Measurements from ENCODE around the gene PNPLA2. TPM values are rescaled to one million over a fixed set of nuclear protein-coding genes. Genes with fewer than 3 reads are reported as not detected.

PNPLA2 gene
- total and polyA plus RNA-seq, 2 donors (not counting 1 experiment from before 2014, with no cell fraction given) = 16.2 to 33.9 TPM

- peaks cover 20% of the 10 kb centered on the region for H3K36me3 ChIP-seq (ENCODE audit: control insufficient read depth, insufficient read depth, low read length)
- H3K27me3 ChIP-seq (ENCODE audit: control insufficient read depth, insufficient read depth, low read length) = no peaks in the 10 kb centered on the region
- TF ChIP-seq EZH2 (IDR thresholded peaks at IDR 0.05; ENCODE audit: low read length, missing control alignments) (no peak), CTCF (conservative IDR thresholded peaks at IDR 0.05 in 1 of 2, IDR thresholded peaks at IDR 0.05 in 1 of 2; ENCODE audit: low read depth in 1 of 2, low read length in 2 of 2) (no peak)
- H3K27ac ChIP-seq (ENCODE audit: insufficient read depth, low read length) = no peak overlapping the region
- no peak overlapping the region for H3K4me2 ChIP-seq (ENCODE audit: extremely low read depth, insufficient read depth, low read length)
- peaks cover 17% of the 10 kb centered on the region for H3K4me1 ChIP-seq (ENCODE audit: control insufficient read depth, extremely low read depth, insufficient read depth, low read length)
- H2AFZ ChIP-seq (ENCODE audit: low read length) = no peak overlapping the region
- no peak overlapping the region for H3K4me3 ChIP-seq (replicated peaks in 1 of 4; ENCODE audit: control extremely low read depth in 1 of 4, insufficient read depth in 1 of 4, low read depth in 3 of 4, low read length in 4 of 4)
- no peak overlapping the region for H3K9ac ChIP-seq (ENCODE audit: insufficient read depth, low read length)
- H4K20me1 ChIP-seq (ENCODE audit: control insufficient read depth, extremely low read depth, insufficient read depth, low read length) = no peaks in the 10 kb centered on the region
- H3K79me2 ChIP-seq (ENCODE audit: control insufficient read depth, insufficient read depth, low read length) = peaks cover 7% of the 10 kb centered on the region
- no peaks in the 10 kb centered on the region for H3K9me3 ChIP-seq (ENCODE audit: control insufficient read depth, insufficient read depth, low read depth, low read length)
- DNase-seq (ENCODE audit: low read depth in 2 of 2) = no peak
Observed at GRCh38 chr11:800473-800872, 18.2 kb upstream of the PNPLA2 start.

DNA sequence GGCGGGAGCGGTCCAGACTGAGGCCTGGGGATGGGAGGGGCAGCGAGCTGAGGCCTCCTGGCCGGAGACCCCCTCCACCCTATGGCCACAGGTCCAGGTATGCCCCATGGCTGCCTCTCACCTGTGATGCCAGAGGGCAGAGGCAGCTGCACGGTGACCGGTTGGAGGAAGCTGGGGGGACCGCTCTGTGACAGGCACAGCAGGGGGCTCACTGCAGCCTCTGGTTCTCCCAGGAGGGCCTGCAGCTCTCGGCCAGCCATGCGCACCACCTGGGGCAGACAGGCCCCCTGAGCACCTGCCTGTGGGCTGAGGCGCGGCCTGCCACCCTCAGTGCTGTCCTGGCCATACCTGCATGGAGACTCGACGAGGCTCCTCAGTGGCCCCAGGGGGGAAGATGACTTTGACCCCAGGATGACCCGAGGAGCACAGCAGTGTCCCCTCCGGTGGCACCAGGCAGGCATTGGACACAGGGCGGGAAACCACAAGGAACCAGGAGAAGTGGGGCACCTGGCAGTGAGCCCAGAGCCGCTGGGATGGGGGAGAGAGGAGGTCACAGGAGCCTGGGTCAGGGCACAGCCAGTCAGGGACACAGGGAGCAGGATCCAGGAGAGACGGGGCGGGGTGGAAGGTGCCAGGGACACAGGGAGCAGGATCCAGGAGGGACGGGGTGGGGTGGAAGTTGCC is 17.5 kb upstream of the PNPLA2 start:
- no peak overlapping the region for H3K4me2 ChIP-seq (ENCODE audit: extremely low read depth, insufficient read depth, low read length)
- no peaks in the 10 kb centered on the region for H4K20me1 ChIP-seq (ENCODE audit: control insufficient read depth, extremely low read depth, insufficient read depth, low read length)
- TF ChIP-seq CTCF (conservative IDR thresholded peaks at IDR 0.05 in 1 of 2, IDR thresholded peaks at IDR 0.05 in 1 of 2; ENCODE audit: low read depth in 1 of 2, low read length in 2 of 2) (no peak), EZH2 (IDR thresholded peaks at IDR 0.05; ENCODE audit: low read length, missing control alignments) (no peak)
- peaks cover 3% of the 10 kb centered on the region for H3K79me2 ChIP-seq (ENCODE audit: control insufficient read depth, insufficient read depth, low read length)
- H3K27ac ChIP-seq (ENCODE audit: insufficient read depth, low read length) = no peak overlapping the region
- DNase-seq (ENCODE audit: low read depth in 2 of 2) = no peak
- no peaks in the 10 kb centered on the region for H3K27me3 ChIP-seq (ENCODE audit: control insufficient read depth, insufficient read depth, low read length)
- H3K9ac ChIP-seq (ENCODE audit: insufficient read depth, low read length) = no peak overlapping the region
- no peak overlapping the region for H2AFZ ChIP-seq (ENCODE audit: low read length)
- H3K36me3 ChIP-seq (ENCODE audit: control insufficient read depth, insufficient read depth, low read length) = peaks cover 20% of the 10 kb centered on the region
- no peaks in the 10 kb centered on the region for H3K9me3 ChIP-seq (ENCODE audit: control insufficient read depth, insufficient read depth, low read depth, low read length)
- H3K4me3 ChIP-seq (replicated peaks in 1 of 4; ENCODE audit: control extremely low read depth in 1 of 4, insufficient read depth in 1 of 4, low read depth in 3 of 4, low read length in 4 of 4) = no peak overlapping the region
- H3K4me1 ChIP-seq (ENCODE audit: control insufficient read depth, extremely low read depth, insufficient read depth, low read length) = peaks cover 17% of the 10 kb centered on the region

DNA sequence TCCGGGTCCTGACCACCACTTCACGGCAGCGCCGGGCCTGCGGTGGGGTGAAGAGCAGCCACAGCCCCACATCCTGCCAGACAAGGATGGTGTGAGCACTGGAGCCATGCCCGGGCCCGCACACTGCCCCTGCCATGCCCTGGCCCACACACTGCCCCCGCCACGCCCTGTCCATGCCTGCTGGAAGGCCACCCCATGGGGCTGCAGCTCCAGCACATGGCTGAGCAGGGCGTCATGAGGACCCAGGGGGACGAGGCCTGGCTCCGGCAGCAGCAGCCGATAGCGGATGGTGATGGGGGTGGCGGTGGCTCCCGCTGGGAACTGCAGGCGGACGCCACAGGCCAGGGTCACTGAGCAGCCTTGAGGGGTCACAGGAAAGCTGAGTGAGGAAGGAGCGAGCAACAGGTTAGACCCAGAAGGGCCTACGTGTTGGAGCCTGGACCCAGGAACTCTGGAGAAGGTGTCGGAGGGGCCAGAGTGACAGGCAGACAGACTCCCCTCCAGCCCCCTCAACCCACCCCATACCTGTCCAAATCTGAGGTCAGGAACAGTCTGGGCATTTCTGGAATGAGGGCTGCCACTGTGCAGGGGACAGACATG is 16.6 kb upstream of the PNPLA2 start:
- Histone ChIP-seq H4K20me1 (ENCODE audit: control insufficient read depth, extremely low read depth, insufficient read depth, low read length) (no peaks in the 10 kb centered on the region), H3K4me3 (replicated peaks in 1 of 4; ENCODE audit: control extremely low read depth in 1 of 4, insufficient read depth in 1 of 4, low read depth in 3 of 4, low read length in 4 of 4) (no peak overlapping the region), H3K36me3 (ENCODE audit: control insufficient read depth, insufficient read depth, low read length) (peaks cover 20% of the 10 kb centered on the region), H3K79me2 (ENCODE audit: control insufficient read depth, insufficient read depth, low read length) (no peaks in the 10 kb centered on the region), H3K27me3 (ENCODE audit: control insufficient read depth, insufficient read depth, low read length) (no peaks in the 10 kb centered on the region), H2AFZ (ENCODE audit: low read length) (no peak overlapping the region), H3K4me2 (ENCODE audit: extremely low read depth, insufficient read depth, low read length) (no peak overlapping the region), H3K9me3 (ENCODE audit: control insufficient read depth, insufficient read depth, low read depth, low read length) (no peaks in the 10 kb centered on the region), H3K9ac (ENCODE audit: insufficient read depth, low read length) (no peak overlapping the region), H3K4me1 (ENCODE audit: control insufficient read depth, extremely low read depth, insufficient read depth, low read length) (peaks cover 10% of the 10 kb centered on the region), H3K27ac (ENCODE audit: insufficient read depth, low read length) (no peak overlapping the region)
- TF ChIP-seq EZH2 (IDR thresholded peaks at IDR 0.05; ENCODE audit: low read length, missing control alignments) = no peak
- DNase-seq (ENCODE audit: low read depth in 2 of 2) = no peak
